Endodermal cell (in vitro differentiated cells): ENCODE results near the gene UPK1B. TPM values are rescaled to one million over a fixed set of nuclear protein-coding genes. Genes with fewer than 3 reads are reported as not detected.

Source experiments
- DNase-seq: peaks from one replicate; pipeline ENCODE4 v3.0.0-alpha.2; 2017
- H3K27ac ChIP-seq: 2 replicates; pipeline ENCODE4 v1.5.1; 2013; ENCODE audit warnings: mild to moderate bottlenecking, low read depth, low read length, moderate library complexity
- H3K27me3 ChIP-seq: 2 replicates; pipeline ENCODE4 v1.6.1; 2013; ENCODE audit warnings: mild to moderate bottlenecking, low read length, moderate library complexity; ENCODE audit not compliant: insufficient read depth, control insufficient read depth, poor library complexity, severe bottlenecking
- H3K36me3 ChIP-seq: 2 replicates; pipeline ENCODE4 v1.7.0; 2013; ENCODE audit warnings: mild to moderate bottlenecking, low read length, moderate library complexity; ENCODE audit not compliant: control insufficient read depth, insufficient read depth
- H3K4me1 ChIP-seq: one replicate; pipeline ENCODE4 v1.7.0; 2013; ENCODE audit warnings: low read length; ENCODE audit not compliant: control insufficient read depth, insufficient read depth
- H3K4me3 ChIP-seq: 2 replicates; pipeline ENCODE4 v1.5.1; 2013; ENCODE audit warnings: mild to moderate bottlenecking, low read length, moderate library complexity
- H3K9ac ChIP-seq: 2 replicates; pipeline ENCODE4 v1.6.1; 2013; ENCODE audit warnings: mild to moderate bottlenecking, low read length, moderate library complexity; ENCODE audit not compliant: poor library complexity, severe bottlenecking; ENCODE audit errors: extremely low read depth
- H3K9me3 ChIP-seq: 2 replicates; pipeline ENCODE4 v1.6.1; 2013; ENCODE audit warnings: mild to moderate bottlenecking, low read length, moderate library complexity; ENCODE audit not compliant: control insufficient read depth
- H3K27ac Mint-ChIP-seq: 2 replicates; pipeline ENCODE4 v1.8.0; 2020; ENCODE audit warnings: mixed read lengths
- H3K27me3 Mint-ChIP-seq: 2 replicates; pipeline ENCODE4 v1.8.0; 2021; ENCODE audit warnings: mild to moderate bottlenecking, mixed read lengths; ENCODE audit not compliant: insufficient read depth
- H3K36me3 Mint-ChIP-seq: 2 replicates; pipeline ENCODE4 v1.8.0; 2020; ENCODE audit warnings: low read depth, mixed read lengths
- H3K4me1 Mint-ChIP-seq: 2 replicates; pipeline ENCODE4 v1.8.0; 2020; ENCODE audit warnings: mixed read lengths
- H3K4me3 Mint-ChIP-seq: 2 replicates; pipeline ENCODE4 v1.8.0; 2020; ENCODE audit warnings: mild to moderate bottlenecking, moderate library complexity, mixed read lengths
- H3K9me3 Mint-ChIP-seq: 2 replicates; pipeline ENCODE4 v1.8.0; 2020; ENCODE audit warnings: mild to moderate bottlenecking, mixed read lengths
- CTCF ChIP-seq: fragments of 200-600 bp; sonication (generic); conservative IDR thresholded peaks from 2 replicates; pipeline ENCODE4 v1.5.0; 2021; ENCODE audit warnings: antibody characterized with exemption, mild to moderate bottlenecking
- WGBS, 2 experiments: methylation state at CpG; one replicate each; pipeline versions ENCODE4 v1.1.5 to v1.1.7; 2013; ENCODE audit warnings: missing lambda C conversion rate in 2 of 2, mixed read lengths in 1 of 2; ENCODE audit not compliant: insufficient coverage in 1 of 2, insufficient read length in 1 of 2; 5-methylcytosine and 5-hydroxymethylcytosine counted together
- total RNA-seq, 2 donors: library from RNA; stranded (reverse); fragmentation: NEBNext Ultra II Directional in 1 of 2; extraction: Animal tissue kit (Norgen Biotek cat#: 25700) in 1 of 2; gene quantifications; 2 replicates in 1 of 2; 3 replicates in 1 of 2; pipeline ENCODE4 v1.2.1, GENCODE V29; 2021

Gene UPK1B
- total RNA-seq, 2 donors from 2014 or later = 4.9 to 11.3 TPM

GRCh38 chr3:119220198-119220597, 46.8 kb downstream of the UPK1B start:
- H3K27me3 Mint-ChIP-seq = no peaks in the 10 kb centered on the region
- no peak for TF ChIP-seq CTCF

GRCh38 chr3:119220970-119221667, 47.7 kb downstream of the UPK1B start:
- peaks cover 95% of the 10 kb centered on the region for H3K36me3 ChIP-seq
- 79 to 100% methylated on average over 1 to 3 of the region's 3 CpGs for WGBS, 2 experiments

More at GRCh38 chr3:119220198-119220597, 46.8 kb downstream of the UPK1B start:
- Histone ChIP-seq H3K9me3 (no peaks in the 10 kb centered on the region), H3K27ac (no peak overlapping the region), H3K4me3 (no peak overlapping the region), H3K4me1 (peaks cover 6% of the 10 kb centered on the region), H3K27me3 (no peaks in the 10 kb centered on the region), H3K9ac (no peak overlapping the region), H3K36me3 (peaks cover 97% of the 10 kb centered on the region)
- 93 to 100% methylated on average over 6 to 7 of the region's 7 CpGs for WGBS, 2 experiments
- no peak for DNase-seq
- Mint-ChIP-seq H3K4me3 (no peak overlapping the region), H3K4me1 (peaks cover 15% of the 10 kb centered on the region), H3K27ac (peak overlapping the region; percentile 49), H3K9me3 (no peaks in the 10 kb centered on the region), H3K36me3 (peaks cover 85% of the 10 kb centered on the region)

GRCh38 chr3:119221779-119222320, 48.5 kb downstream of the UPK1B start:
- peaks cover 81% of the 10 kb centered on the region for H3K36me3 Mint-ChIP-seq
- DNase-seq = no peak

More at GRCh38 chr3:119220970-119221667, 47.7 kb downstream of the UPK1B start:
- no peak for TF ChIP-seq CTCF
- no peak for DNase-seq
- no peak overlapping the region for H3K27ac ChIP-seq
- H3K27ac Mint-ChIP-seq = no peak overlapping the region
- H3K4me3 Mint-ChIP-seq = no peak overlapping the region
- no peak overlapping the region for H3K9ac ChIP-seq
- peaks cover 78% of the 10 kb centered on the region for H3K36me3 Mint-ChIP-seq
- peaks cover 15% of the 10 kb centered on the region for H3K4me1 Mint-ChIP-seq
- H3K4me1 ChIP-seq = peaks cover 6% of the 10 kb centered on the region
- H3K4me3 ChIP-seq = no peak overlapping the region
- no peaks in the 10 kb centered on the region for H3K27me3 ChIP-seq
- H3K9me3 Mint-ChIP-seq = no peaks in the 10 kb centered on the region
- H3K9me3 ChIP-seq = no peaks in the 10 kb centered on the region
- no peaks in the 10 kb centered on the region for H3K27me3 Mint-ChIP-seq

More at GRCh38 chr3:119221779-119222320, 48.5 kb downstream of the UPK1B start:
- no peaks in the 10 kb centered on the region for H3K9me3 Mint-ChIP-seq
- H3K4me1 Mint-ChIP-seq = peaks cover 15% of the 10 kb centered on the region
- H3K27ac ChIP-seq = no peak overlapping the region
- peaks cover 95% of the 10 kb centered on the region for H3K36me3 ChIP-seq
- no peak overlapping the region for H3K27ac Mint-ChIP-seq
- no peak overlapping the region for H3K4me3 Mint-ChIP-seq
- H3K27me3 Mint-ChIP-seq = no peaks in the 10 kb centered on the region
- no peak overlapping the region for H3K9ac ChIP-seq
- H3K9me3 ChIP-seq = no peaks in the 10 kb centered on the region
- peaks cover 6% of the 10 kb centered on the region for H3K4me1 ChIP-seq
- no peaks in the 10 kb centered on the region for H3K27me3 ChIP-seq
- no peak overlapping the region for H3K4me3 ChIP-seq
- no peak for TF ChIP-seq CTCF
- WGBS, 2 experiments = 97 to 100% methylated on average over 2 of the region's 2 CpGs
